CD4-positive, alpha-beta T cell treated with Interleukin-15 for 4 hours (primary cell): ENCODE data around the gene HOMER2.
"Not testable (repeated sequence)": the region's sequence is repeated elsewhere in the genome, so short reads cannot be mapped to it uniquely, and the experiment has no call there.

ENCODE experiments used
- DNase-seq: peaks from one replicate; pipeline ENCODE4 v3.0.0-alpha.2; 2020; ENCODE audit warnings: low spot score

Gene HOMER2

GRCh38 chr15:82964890-82965289 is 12.4 kb upstream of the HOMER2 start:
- DNase-seq = no peak

- no peak for DNase-seq
Observed at GRCh38 chr15:82963471-82964341, 11.2 kb upstream of the HOMER2 start.

- no peak for DNase-seq
Observed at GRCh38 chr15:82960766-82961165, 8.2 kb upstream of the HOMER2 start.

- DNase-seq = no peak
Observed at GRCh38 chr15:82959423-82959822, 6.9 kb upstream of the HOMER2 start.

- no peak for DNase-seq
Observed at GRCh38 chr15:82958638-82959037, 6.1 kb upstream of the HOMER2 start.

- no peak for DNase-seq
Observed at GRCh38 chr15:82951472-82952157, 905 bp downstream of the HOMER2 start.

GRCh38 chr15:82950746-82951370 is 1.7 kb downstream of the HOMER2 start:
- no peak for DNase-seq

- DNase-seq = no peak
Observed at GRCh38 chr15:82950295-82950694, 2.2 kb downstream of the HOMER2 start.

- no peak for DNase-seq
Observed at GRCh38 chr15:82946155-82946701, 6.3 kb downstream of the HOMER2 start.

GRCh38 chr15:82945326-82945725 is 7.2 kb downstream of the HOMER2 start:
- DNase-seq = no peak

- no peak for DNase-seq
Observed at GRCh38 chr15:82944821-82945220, 7.7 kb downstream of the HOMER2 start.

- no peak for DNase-seq
Observed at GRCh38 chr15:82944056-82944455, 8.5 kb downstream of the HOMER2 start.

- DNase-seq = no peak
Observed at GRCh38 chr15:82943176-82943575, 9.3 kb downstream of the HOMER2 start.

GRCh38 chr15:82942691-82943090 is 9.8 kb downstream of the HOMER2 start:
- no peak for DNase-seq

- not testable (repeated sequence) for DNase-seq
Observed at GRCh38 chr15:82939678-82940077, 12.8 kb downstream of the HOMER2 start.

- no peak for DNase-seq
Observed at GRCh38 chr15:82937712-82938058, 14.8 kb downstream of the HOMER2 start.

- no peak for DNase-seq
Observed at GRCh38 chr15:82936966-82937711, 15.4 kb downstream of the HOMER2 start.

GRCh38 chr15:82935382-82935781 is 17.1 kb downstream of the HOMER2 start:
- no peak for DNase-seq

GRCh38 chr15:82934100-82934880 is 18.2 kb downstream of the HOMER2 start:
- no peak for DNase-seq

GRCh38 chr15:82933576-82933975 is 18.9 kb downstream of the HOMER2 start:
- no peak for DNase-seq

- no peak for DNase-seq
Observed at GRCh38 chr15:82931221-82931620, 21.3 kb downstream of the HOMER2 start.
